ENCODE data around the gene PHF20.
"Not testable (repeated sequence)": the region's sequence is repeated elsewhere in the genome, so short reads cannot be mapped to it uniquely, and the experiment has no call there.

PHF20 gene

GRCh38 chr20:35842361-35842760 is 70.5 kb downstream of the PHF20 start:
- DNase-seq = no peak
- H3K4me2 ChIP-seq (ENCODE audit: low read length) = no peak overlapping the region
- H4K8ac ChIP-seq (ENCODE audit: low read depth, low read length) = no peak overlapping the region
- no peaks in the 10 kb centered on the region for H3K79me1 ChIP-seq (ENCODE audit: low read length)
- H3K79me2 ChIP-seq (ENCODE audit: control insufficient read depth, insufficient read depth, low read length, poor library complexity) = peaks cover 2% of the 10 kb centered on the region
- peaks cover 11 to 14% of the 10 kb centered on the region in 2 experiments for H3K36me3 ChIP-seq (ENCODE audit: control insufficient read depth in 1 of 2, insufficient read depth in 2 of 2, low read length in 2 of 2)
- H3K23ac ChIP-seq (ENCODE audit: low read length) = no peak overlapping the region
- no peak overlapping the region for H3K4ac ChIP-seq (ENCODE audit: low read depth, low read length)
- H3K27me3 ChIP-seq (ENCODE audit: insufficient read depth, low read length) = no peaks in the 10 kb centered on the region
- no peak overlapping the region for H2BK12ac ChIP-seq (ENCODE audit: low read length)
- no peak overlapping the region for H3K14ac ChIP-seq (ENCODE audit: low read length)
- no peak overlapping the region for H4K12ac ChIP-seq (ENCODE audit: low read depth, low read length)
- no peak overlapping the region for H2BK5ac ChIP-seq (ENCODE audit: low read depth, low read length, poor library complexity)
- H3K9me3 ChIP-seq (ENCODE audit: insufficient read depth, low read depth, low read length) = peaks cover 4% of the 10 kb centered on the region
- H2BK120ac ChIP-seq (ENCODE audit: insufficient read depth, low read length, poor library complexity) = no peak overlapping the region
- H3K9ac ChIP-seq (ENCODE audit: low read length) = no peak overlapping the region
- no peak overlapping the region for H2AK5ac ChIP-seq (ENCODE audit: low read length)
- no peak overlapping the region for H4K91ac ChIP-seq (ENCODE audit: low read depth, low read length)
- H3K4me3 ChIP-seq (ENCODE audit: low read depth, low read length) = no peak overlapping the region
- H3K27ac ChIP-seq (ENCODE audit: low read depth, low read length) = no peak overlapping the region
- H3K18ac ChIP-seq (ENCODE audit: low read length) = no peak overlapping the region
- no CpG with 5 or more reads among the region's 5 CpGs for whole genome bisulfite sequencing (ENCODE audit: extremely low coverage, insufficient coverage, insufficient read length)
- no peak overlapping the region for H2AFZ ChIP-seq (ENCODE audit: insufficient read depth, low read length, poor library complexity)
- no peaks in the 10 kb centered on the region for H3K4me1 ChIP-seq (ENCODE audit: control insufficient read depth in 1 of 2, insufficient read depth in 2 of 2, low read length in 2 of 2)

GRCh38 chr20:35843894-35844293 is 72.1 kb downstream of the PHF20 start:
- H3K14ac ChIP-seq (ENCODE audit: low read length); DNase-seq; H3K27me3 ChIP-seq (ENCODE audit: insufficient read depth, low read length); H2BK12ac ChIP-seq (ENCODE audit: low read length); H3K79me2 ChIP-seq (ENCODE audit: control insufficient read depth, insufficient read depth, low read length, poor library complexity); H3K4ac ChIP-seq (ENCODE audit: low read depth, low read length); H3K18ac ChIP-seq (ENCODE audit: low read length); H4K8ac ChIP-seq (ENCODE audit: low read depth, low read length); H3K79me1 ChIP-seq (ENCODE audit: low read length); H4K12ac ChIP-seq (ENCODE audit: low read depth, low read length); H2AFZ ChIP-seq (ENCODE audit: insufficient read depth, low read length, poor library complexity); H2BK5ac ChIP-seq (ENCODE audit: low read depth, low read length, poor library complexity); H3K4me3 ChIP-seq (ENCODE audit: low read depth, low read length); H3K4me2 ChIP-seq (ENCODE audit: low read length); H3K9me3 ChIP-seq (ENCODE audit: insufficient read depth, low read depth, low read length); H3K27ac ChIP-seq (ENCODE audit: low read depth, low read length); H2BK120ac ChIP-seq (ENCODE audit: insufficient read depth, low read length, poor library complexity); H3K9ac ChIP-seq (ENCODE audit: low read length); H3K4me1 ChIP-seq (ENCODE audit: control insufficient read depth in 1 of 2, insufficient read depth in 2 of 2, low read length in 2 of 2); H2AK5ac ChIP-seq (ENCODE audit: low read length); H3K23ac ChIP-seq (ENCODE audit: low read length); H4K91ac ChIP-seq (ENCODE audit: low read depth, low read length): not testable (repeated sequence)
- no CpG with 5 or more reads among the region's 6 CpGs for WGBS (ENCODE audit: extremely low coverage, insufficient coverage, insufficient read length)
- peaks cover 13 to 14% of the 10 kb centered on the region in 2 experiments for H3K36me3 ChIP-seq (ENCODE audit: control insufficient read depth in 1 of 2, insufficient read depth in 2 of 2, low read length in 2 of 2)

GRCh38 chr20:35845561-35845960 is 73.7 kb downstream of the PHF20 start:
- H3K27me3 ChIP-seq (ENCODE audit: insufficient read depth, low read length) = no peaks in the 10 kb centered on the region
- peak; percentile 46 to 65 for DNase-seq
- no peak overlapping the region for H3K23ac ChIP-seq (ENCODE audit: low read length)
- peaks cover 2% of the 10 kb centered on the region for H3K79me2 ChIP-seq (ENCODE audit: control insufficient read depth, insufficient read depth, low read length, poor library complexity)
- H3K79me1 ChIP-seq (ENCODE audit: low read length) = no peaks in the 10 kb centered on the region
- H3K9ac ChIP-seq (ENCODE audit: low read length) = no peak overlapping the region
- no peak overlapping the region for H3K18ac ChIP-seq (ENCODE audit: low read length)
- no peak overlapping the region for H4K12ac ChIP-seq (ENCODE audit: low read depth, low read length)
- H2BK120ac ChIP-seq (ENCODE audit: insufficient read depth, low read length, poor library complexity) = no peak overlapping the region
- no peak overlapping the region for H4K8ac ChIP-seq (ENCODE audit: low read depth, low read length)
- peaks cover 13 to 14% of the 10 kb centered on the region in 2 experiments for H3K36me3 ChIP-seq (ENCODE audit: control insufficient read depth in 1 of 2, insufficient read depth in 2 of 2, low read length in 2 of 2)
- WGBS (ENCODE audit: extremely low coverage, insufficient coverage, insufficient read length) = no CpG with 5 or more reads among the region's 6 CpGs
- no peak overlapping the region for H3K4me3 ChIP-seq (ENCODE audit: low read depth, low read length)
- no peak overlapping the region for H3K14ac ChIP-seq (ENCODE audit: low read length)
- no peak overlapping the region for H2AK5ac ChIP-seq (ENCODE audit: low read length)
- H2BK12ac ChIP-seq (ENCODE audit: low read length) = no peak overlapping the region
- peaks cover 4% of the 10 kb centered on the region for H3K9me3 ChIP-seq (ENCODE audit: insufficient read depth, low read depth, low read length)
- H3K4ac ChIP-seq (ENCODE audit: low read depth, low read length) = no peak overlapping the region
- no peak overlapping the region for H2BK5ac ChIP-seq (ENCODE audit: low read depth, low read length, poor library complexity)
- H4K91ac ChIP-seq (ENCODE audit: low read depth, low read length) = no peak overlapping the region
- no peak overlapping the region for H2AFZ ChIP-seq (ENCODE audit: insufficient read depth, low read length, poor library complexity)
- no peak overlapping the region for H3K4me2 ChIP-seq (ENCODE audit: low read length)
- H3K4me1 ChIP-seq (ENCODE audit: control insufficient read depth in 1 of 2, insufficient read depth in 2 of 2, low read length in 2 of 2) = no peaks in the 10 kb centered on the region
- no peak overlapping the region for H3K27ac ChIP-seq (ENCODE audit: low read depth, low read length)

GRCh38 chr20:35849706-35850105 is 77.9 kb downstream of the PHF20 start:
- no peak overlapping the region for H3K14ac ChIP-seq (ENCODE audit: low read length)
- H3K4me2 ChIP-seq (ENCODE audit: low read length) = no peak overlapping the region
- no peak overlapping the region for H3K4ac ChIP-seq (ENCODE audit: low read depth, low read length)
- no peaks in the 10 kb centered on the region for H3K79me1 ChIP-seq (ENCODE audit: low read length)
- H3K4me1 ChIP-seq (ENCODE audit: control insufficient read depth in 1 of 2, insufficient read depth in 2 of 2, low read length in 2 of 2) = peaks cover 0 to 3% of the 10 kb centered on the region in 2 experiments
- H3K27ac ChIP-seq (ENCODE audit: low read depth, low read length) = no peak overlapping the region
- H3K9me3 ChIP-seq (ENCODE audit: insufficient read depth, low read depth, low read length) = no peaks in the 10 kb centered on the region
- H3K9ac ChIP-seq (ENCODE audit: low read length) = no peak overlapping the region
- no peak overlapping the region for H3K18ac ChIP-seq (ENCODE audit: low read length)
- H3K79me2 ChIP-seq (ENCODE audit: control insufficient read depth, insufficient read depth, low read length, poor library complexity) = no peaks in the 10 kb centered on the region
- H3K36me3 ChIP-seq (ENCODE audit: control insufficient read depth in 1 of 2, insufficient read depth in 2 of 2, low read length in 2 of 2) = peaks cover 0 to 5% of the 10 kb centered on the region in 2 experiments
- no peak overlapping the region for H4K91ac ChIP-seq (ENCODE audit: low read depth, low read length)
- H2BK12ac ChIP-seq (ENCODE audit: low read length) = no peak overlapping the region
- no peak overlapping the region for H3K4me3 ChIP-seq (ENCODE audit: low read depth, low read length)
- no peak overlapping the region for H2AK5ac ChIP-seq (ENCODE audit: low read length)
- H4K8ac ChIP-seq (ENCODE audit: low read depth, low read length) = no peak overlapping the region
- H2AFZ ChIP-seq (ENCODE audit: insufficient read depth, low read length, poor library complexity) = no peak overlapping the region
- no peak overlapping the region for H4K12ac ChIP-seq (ENCODE audit: low read depth, low read length)
- no peak overlapping the region for H3K23ac ChIP-seq (ENCODE audit: low read length)
- WGBS (ENCODE audit: extremely low coverage, insufficient coverage, insufficient read length) = no CpG with 5 or more reads among the region's 4 CpGs
- H2BK120ac ChIP-seq (ENCODE audit: insufficient read depth, low read length, poor library complexity) = no peak overlapping the region
- no peak overlapping the region for H2BK5ac ChIP-seq (ENCODE audit: low read depth, low read length, poor library complexity)
- no peaks in the 10 kb centered on the region for H3K27me3 ChIP-seq (ENCODE audit: insufficient read depth, low read length)
- no peak for DNase-seq
